HEK293T (cell line): ENCODE data around the gene DMGDH.

ENCODE experiments used
- FOXA1 ChIP-seq: fragments of 450-650 bp; IDR thresholded peaks from 2 replicates; pipeline ENCODE4 v1.6.1; 2016; ENCODE audit warnings: mild to moderate bottlenecking
- FOXK2 ChIP-seq: fragments of 450-650 bp; IDR thresholded peaks from 2 replicates; pipeline ENCODE4 v1.6.1; 2016; ENCODE audit warnings: mild to moderate bottlenecking
- SP1 ChIP-seq: fragments of 450-650 bp; IDR thresholded peaks from 2 replicates; pipeline ENCODE4 v1.6.1; 2017
- SUZ12 ChIP-seq: fragments of 450-650 bp; IDR thresholded peaks from 2 replicates; pipeline ENCODE4 v1.6.1; 2016; ENCODE audit warnings: mild to moderate bottlenecking

GRCh38 chr5:79091064-79091463, 21.6 kb upstream of the DMGDH start:
- no peak for TF ChIP-seq SUZ12
- TF ChIP-seq SP1: no peak
- no peak for TF ChIP-seq FOXK2
- TF ChIP-seq FOXA1: no peak
